ENCODE measurements around the gene USP7. TPM values are rescaled to one million over a fixed set of nuclear protein-coding genes. Genes with fewer than 3 reads are reported as not detected.

USP7 gene
- total RNA-seq, 3 donors from 2014 or later: 87.9 to 156 (median 118) TPM

- Histone ChIP-seq H3K36me3 (no peaks in the 10 kb centered on the region), H3K9me3 (no peaks in the 10 kb centered on the region), H3K4me3 (no peak overlapping the region), H3K27ac (peak overlapping the region in 1 of 2 donors; percentile 2), H3K27me3 (no peaks in the 10 kb centered on the region), H3K4me1 (peaks cover 0 to 19% of the 10 kb centered on the region in 2 donors)
- DNase-seq (ENCODE audit: low spot score in 2 of 2): no peak
- peak in 1 of 3 donors; percentile 24 for TF ChIP-seq POLR2AphosphoS5 (IDR thresholded peaks at IDR 0.05)
- TF ChIP-seq CTCF (IDR thresholded peaks at IDR 0.05): no peak
- intact Hi-C loops (cut with DNase I; ENCODE audit: low total_unique reads): loop anchor here (10.0 kb wide), 1 partner anchor 1401 kb away; no protein-coding TSS in a partner anchor
Observed at GRCh38 chr16:8863594-8864424, 99.9 kb downstream of the USP7 start.

- H3K9me3 ChIP-seq: no peaks in the 10 kb centered on the region
- no peak overlapping the region for H3K4me3 ChIP-seq
- H3K36me3 ChIP-seq: no peaks in the 10 kb centered on the region
- H3K4me1 ChIP-seq: peaks cover 0 to 19% of the 10 kb centered on the region in 2 donors
- TF ChIP-seq POLR2A (IDR thresholded peaks at IDR 0.05) (no peak), CTCF (IDR thresholded peaks at IDR 0.05) (no peak), POLR2AphosphoS5 (IDR thresholded peaks at IDR 0.05) (no peak)
- H3K27ac ChIP-seq: peak overlapping the region in 1 of 2 donors; percentile 40
- no peak for DNase-seq (ENCODE audit: low spot score in 2 of 2)
- intact Hi-C loops (cut with DNase I; ENCODE audit: low total_unique reads): loop anchor here (10.0 kb wide), 1 partner anchor 1402 kb away; no protein-coding TSS in a partner anchor
- H3K27me3 ChIP-seq: no peaks in the 10 kb centered on the region
Observed at GRCh38 chr16:8862309-8863130, 101.2 kb downstream of the USP7 start.

GRCh38 chr16:8861563-8862308 lies 102.0 kb downstream of the USP7 start:
- H3K27me3 ChIP-seq: no peaks in the 10 kb centered on the region
- H3K9me3 ChIP-seq: no peaks in the 10 kb centered on the region

More at GRCh38 chr16:8861563-8862308, 102.0 kb downstream of the USP7 start:
- intact Hi-C loops (cut with DNase I; ENCODE audit: low total_unique reads): loop anchor here (10.0 kb wide), 1 partner anchor 1403 kb away; no protein-coding TSS in a partner anchor
- Histone ChIP-seq H3K4me1 (peaks cover 0 to 19% of the 10 kb centered on the region in 2 donors), H3K36me3 (no peaks in the 10 kb centered on the region), H3K27ac (peak overlapping the region; percentile 55 to 75), H3K4me3 (no peak overlapping the region)
- no peak for DNase-seq (ENCODE audit: low spot score in 2 of 2)
- TF ChIP-seq POLR2A (IDR thresholded peaks at IDR 0.05) (no peak), CTCF (IDR thresholded peaks at IDR 0.05) (no peak), POLR2AphosphoS5 (IDR thresholded peaks at IDR 0.05) (no peak)

Measured in breast epithelium (tissue), 4 donors.